ENCODE results near the gene TPI1. TPM values are rescaled to one million over a fixed set of nuclear protein-coding genes. Genes with fewer than 3 reads are reported as not detected.

The TPI1 gene
- total and polyA plus RNA-seq, 8 donors = 88.5 to 247 (median 128) TPM

GRCh38 chr12:6819106-6820030 is 48.0 kb upstream of the TPI1 start:
- intact Hi-C loops (cut with DNase I) = loop anchor here in 1 of 3 donors (10.0 kb wide), 1 partner anchor 85 kb away; no protein-coding TSS in a partner anchor
- Histone ChIP-seq H3K36me3 (no peaks in the 10 kb centered on the region), H3K4me1 (no peaks in the 10 kb centered on the region), H3K27ac (no peak overlapping the region), H3K9me3 (no peaks in the 10 kb centered on the region), H3K4me3 (no peak overlapping the region), H3K27me3 (peaks cover 0 to 3% (median 0%) of the 10 kb centered on the region in 4 donors)
- FAIRE-seq (no peak), ATAC-seq (no peak), DNase-seq (no peak)
- TF ChIP-seq CTCF (IDR thresholded peaks at IDR 0.05) = no peak
- 79 to 83% methylated on average over 13 of the region's 13 CpGs for WGBS, 2 donors

- no peak overlapping the region for H3K4me3 ChIP-seq
- H3K9me3 ChIP-seq = no peaks in the 10 kb centered on the region
- H3K36me3 ChIP-seq = no peaks in the 10 kb centered on the region
- WGBS, 2 donors = 62 to 80% methylated on average over 4 to 5 of the region's 5 CpGs
- no peak overlapping the region for H3K27ac ChIP-seq
- H3K27me3 ChIP-seq = peaks cover 0 to 3% (median 0%) of the 10 kb centered on the region in 4 donors
- DNase-seq (no peak), FAIRE-seq (no peak), ATAC-seq (no peak)
- no peaks in the 10 kb centered on the region for H3K4me1 ChIP-seq
- intact Hi-C loops (cut with DNase I) = loop anchor here in 1 of 3 donors (10.0 kb wide), 1 partner anchor 85 kb away; no protein-coding TSS in a partner anchor
- TF ChIP-seq CTCF (IDR thresholded peaks at IDR 0.05) = no peak
Measured at GRCh38 chr12:6820166-6820565, 47.2 kb upstream of the TPI1 start.

GRCh38 chr12:6821591-6822425 is 45.5 kb upstream of the TPI1 start, which contains the start of gene GPR162:
Gene GPR162 (plus strand): TSS chr12:6821821. CDS start chr12:6823899, 2,078 bp downstream.
- peak in 3 of 6 donors; percentile 62 to 79 (median 78) for DNase-seq
- no peaks in the 10 kb centered on the region for H3K4me1 ChIP-seq
- peak within 1 kb of the TSS in 2 of 4 donors; percentile 17 to 36 for H3K4me3 ChIP-seq
- no peak for TF ChIP-seq CTCF (IDR thresholded peaks at IDR 0.05)
- no peaks in the 10 kb centered on the region for H3K9me3 ChIP-seq
- intact Hi-C loops (cut with DNase I) = loop anchor here in 1 of 3 donors (10.0 kb wide), 1 partner anchor 87 kb away; no protein-coding TSS in a partner anchor
- peak; percentile 49 to 70 (median 66) for ATAC-seq
- H3K27ac ChIP-seq = no peak within 1 kb of the TSS
- 0 to 3% methylated on average over 19 to 28 of the region's 28 CpGs for WGBS, 2 donors
- H3K27me3 ChIP-seq = peaks cover 0 to 3% (median 0%) of the 10 kb centered on the region in 4 donors
- FAIRE-seq = no peak
- no peaks in the 10 kb centered on the region for H3K36me3 ChIP-seq

- TF ChIP-seq CTCF (IDR thresholded peaks at IDR 0.05) = no peak
- H3K4me3 ChIP-seq = peak overlapping the region in 1 of 4 donors; percentile 36
Measured at GRCh38 chr12:6822426-6823135, 44.8 kb upstream of the TPI1 start.

More at GRCh38 chr12:6822426-6823135, 44.8 kb upstream of the TPI1 start:
- Histone ChIP-seq H3K36me3 (no peaks in the 10 kb centered on the region), H3K27ac (no peak overlapping the region), H3K4me1 (peaks cover 0 to 4% (median 0%) of the 10 kb centered on the region in 3 donors), H3K9me3 (no peaks in the 10 kb centered on the region), H3K27me3 (peaks cover 0 to 3% (median 0%) of the 10 kb centered on the region in 4 donors)
- no peak for FAIRE-seq
- no peak for DNase-seq
- ATAC-seq = no peak
- intact Hi-C loops (cut with DNase I) = loop anchor here in 1 of 3 donors (10.0 kb wide), 1 partner anchor 88 kb away; no protein-coding TSS in a partner anchor
- WGBS, 2 donors = 44 to 55% methylated on average over 7 of the region's 7 CpGs

All from pancreas (tissue), 10 donors.